HEK293 (cell line): ENCODE results near the gene KLF7.

Experiments
- CTCF ChIP-seq: fragments of 450-650 bp; formaldehyde crosslinking; IDR thresholded peaks from 2 replicates; pipeline ENCODE4 v1.5.1; 2016; ENCODE audit warnings: missing biosample characterization, missing genetic modification characterization
- HIC1 ChIP-seq: fragments of 450-650 bp; formaldehyde crosslinking; IDR thresholded peaks from 2 replicates; pipeline ENCODE4 v1.5.1; 2016; ENCODE audit warnings: missing biosample characterization, missing genetic modification characterization
- KLF16 ChIP-seq: fragments of 450-650 bp; formaldehyde crosslinking; IDR thresholded peaks from 2 replicates; pipeline ENCODE4 v1.5.1; 2017; ENCODE audit warnings: missing biosample characterization, missing genetic modification characterization
- KLF8 ChIP-seq: fragments of 450-650 bp; formaldehyde crosslinking; IDR thresholded peaks from 2 replicates; pipeline ENCODE4 v1.5.1; 2016; ENCODE audit warnings: missing biosample characterization, missing genetic modification characterization
- TRIM28 ChIP-seq: IDR thresholded peaks from 2 replicates; pipeline ENCODE4 v1.6.1; 2011; ENCODE audit warnings: low read length, control low read depth, borderline replicate concordance
- ZBTB7A ChIP-seq: fragments of 450-650 bp; formaldehyde crosslinking; IDR thresholded peaks from 2 replicates; pipeline ENCODE4 v1.5.1; 2016; ENCODE audit warnings: low read depth, missing biosample characterization, missing genetic modification characterization
- ZFP69B ChIP-seq: fragments of 450-650 bp; formaldehyde crosslinking; IDR thresholded peaks from 2 replicates; pipeline ENCODE4 v1.5.1; 2016; ENCODE audit warnings: missing biosample characterization, missing genetic modification characterization
- ZIC2 ChIP-seq: fragments of 450-650 bp; formaldehyde crosslinking; IDR thresholded peaks from 2 replicates; pipeline ENCODE4 v1.5.1; 2016; ENCODE audit warnings: missing biosample characterization, missing genetic modification characterization
- ZNF248 ChIP-seq: fragments of 450-650 bp; formaldehyde crosslinking; IDR thresholded peaks from 2 replicates; pipeline ENCODE4 v1.5.1; 2017; ENCODE audit warnings: missing biosample characterization, missing genetic modification characterization
- ZNF324 ChIP-seq: fragments of 450-650 bp; formaldehyde crosslinking; IDR thresholded peaks from 2 replicates; pipeline ENCODE4 v1.5.1; 2016; ENCODE audit warnings: missing biosample characterization, missing genetic modification characterization
- ZNF433 ChIP-seq: fragments of 450-650 bp; formaldehyde crosslinking; IDR thresholded peaks from 2 replicates; pipeline ENCODE4 v1.5.1; 2016; ENCODE audit warnings: missing biosample characterization, missing genetic modification characterization, low read depth
- ZNF645 ChIP-seq: fragments of 450-650 bp; formaldehyde crosslinking; IDR thresholded peaks from 2 replicates; pipeline ENCODE4; 2016; ENCODE audit warnings: missing biosample characterization, missing genetic modification characterization
- ZNF785 ChIP-seq: fragments of 450-650 bp; formaldehyde crosslinking; IDR thresholded peaks from 2 replicates; pipeline ENCODE4 v1.5.1; 2016; ENCODE audit warnings: missing biosample characterization, missing genetic modification characterization

GRCh38 chr2:207061181-207061580 lies 104.6 kb downstream of the KLF7 start:
- TF ChIP-seq KLF16 (no peak), HIC1 (tag by site-specific recombination) (no peak), KLF8 (no peak), CTCF (tag by site-specific recombination) (no peak), ZIC2 (no peak), TRIM28 (no peak), ZBTB7A (tag by site-specific recombination) (no peak), ZNF645 (tag by site-specific recombination) (no peak), ZNF785 (tag by site-specific recombination) (no peak), ZNF248 (tag by site-specific recombination) (no peak), ZNF324 (no peak), ZFP69B (no peak), ZNF433 (no peak)
